KMS-11 (cell line): ENCODE measurements around the gene OSGEPL1.

Experiments
- H2AFZ ChIP-seq: fragments of 200-600 bp; sonication (generic); 2 replicates; pipeline ENCODE4 v1.6.1; 2016; ENCODE audit warnings: antibody characterized with exemption, mixed run types, low read depth
- H3K27ac ChIP-seq: fragments of 200-600 bp; sonication (generic); 2 replicates; pipeline ENCODE4 v1.6.1; 2016; ENCODE audit warnings: mild to moderate bottlenecking, mixed run types
- H3K27me3 ChIP-seq: fragments of 200-600 bp; sonication (generic); 2 replicates; pipeline ENCODE4 v1.6.1; 2017; ENCODE audit warnings: mild to moderate bottlenecking, low read depth, mixed run types, moderate library complexity; ENCODE audit not compliant: insufficient read depth
- H3K36me3 ChIP-seq: fragments of 200-600 bp; sonication (generic); 2 replicates; pipeline ENCODE4 v1.6.1; 2017; ENCODE audit warnings: mild to moderate bottlenecking, mixed run types; ENCODE audit not compliant: insufficient read depth
- H3K4me1 ChIP-seq: fragments of 200-600 bp; sonication (generic); 2 replicates; pipeline ENCODE4 v1.6.1; 2016; ENCODE audit warnings: mild to moderate bottlenecking, low read depth, mixed run types; ENCODE audit not compliant: poor library complexity, severe bottlenecking
- H3K4me2 ChIP-seq: fragments of 200-600 bp; sonication (generic); 2 replicates; pipeline ENCODE4 v1.7.0; 2016; ENCODE audit warnings: mild to moderate bottlenecking, mixed run types
- H3K4me3 ChIP-seq: fragments of 200-600 bp; sonication (generic); IDR thresholded peaks from 2 replicates; pipeline ENCODE4 v1.6.1; 2017; ENCODE audit warnings: low read depth, low read length, mixed read lengths; ENCODE audit not compliant: insufficient read depth
- H3K79me2 ChIP-seq: fragments of 200-600 bp; sonication (generic); 2 replicates; pipeline ENCODE4 v1.6.1; 2016; ENCODE audit warnings: low read depth, mixed run types; ENCODE audit not compliant: insufficient read depth
- H3K9ac ChIP-seq: fragments of 200-600 bp; sonication (generic); 2 replicates; pipeline ENCODE4 v1.6.1; 2016; ENCODE audit warnings: mild to moderate bottlenecking, mixed run types
- H4K20me1 ChIP-seq: fragments of 200-600 bp; sonication (generic); 2 replicates; pipeline ENCODE4 v1.6.1; 2016; ENCODE audit warnings: mild to moderate bottlenecking, mixed run types; ENCODE audit not compliant: insufficient read depth
- CTCF ChIP-seq: fragments of 200-600 bp; sonication (generic); conservative IDR thresholded peaks from 2 replicates; pipeline ENCODE4 v1.6.1; 2017; ENCODE audit warnings: low read depth, mild to moderate bottlenecking, antibody characterized with exemption, low read length, moderate library complexity, mixed read lengths

OSGEPL1 gene

GRCh38 chr2:189791338-189792042 lies 28.9 kb upstream of the OSGEPL1 start:
- no peak for TF ChIP-seq CTCF
- Histone ChIP-seq H3K4me1 (peaks cover 17% of the 10 kb centered on the region), H3K4me3 (peak overlapping the region; percentile 65), H4K20me1 (no peaks in the 10 kb centered on the region), H3K36me3 (peaks cover 9% of the 10 kb centered on the region; the same call in 1 of the 2 replicates), H3K79me2 (peaks cover 18% of the 10 kb centered on the region; the same call in 1 of the 2 replicates), H3K4me2 (peak overlapping the region; percentile 48), H3K9ac (peak overlapping the region; percentile 25; the same call in 1 of the 2 replicates), H3K27me3 (no peaks in the 10 kb centered on the region), H3K27ac (peak overlapping the region; percentile 56), H2AFZ (peak overlapping the region; percentile 11; the same call in 1 of the 2 replicates)

GRCh38 chr2:189783927-189784867 lies 21.6 kb upstream of the OSGEPL1 start, which contains the start of the genes ORMDL1 and PMS1:
ORMDL1 (minus strand) TSS chr2:189784339; CDS start chr2:189782595, 1,744 bp downstream.
PMS1 (plus strand) TSS chr2:189784450; CDS start chr2:189791810, 7,360 bp downstream.
- H3K4me3 ChIP-seq, result peak within 1 kb of the TSS; percentile 88
- no peaks in the 10 kb centered on the region for H3K27me3 ChIP-seq
- H3K4me1 ChIP-seq, result peaks cover 30% of the 10 kb centered on the region
- peak within 1 kb of the TSS; percentile 98 for H3K4me2 ChIP-seq
- peaks cover 58% of the 10 kb centered on the region for H3K79me2 ChIP-seq
- TF ChIP-seq CTCF, result no peak
- no peaks in the 10 kb centered on the region; the same call in 1 of the 2 replicates for H3K36me3 ChIP-seq
- peak within 1 kb of the TSS; percentile 83 for H2AFZ ChIP-seq
- H4K20me1 ChIP-seq, result no peaks in the 10 kb centered on the region
- H3K9ac ChIP-seq, result peak within 1 kb of the TSS; percentile 79
- H3K27ac ChIP-seq, result peak within 1 kb of the TSS; percentile 66

- Histone ChIP-seq H3K36me3 (no peaks in the 10 kb centered on the region; the same call in 1 of the 2 replicates), H3K9ac (peak overlapping the region; percentile 79; the same call in 1 of the 2 replicates), H4K20me1 (no peaks in the 10 kb centered on the region), H2AFZ (peak overlapping the region; percentile 83), H3K4me3 (peak overlapping the region; percentile 62), H3K27ac (peak overlapping the region; percentile 66), H3K4me2 (peak overlapping the region; percentile 98), H3K4me1 (peaks cover 30% of the 10 kb centered on the region), H3K27me3 (no peaks in the 10 kb centered on the region), H3K79me2 (peaks cover 57% of the 10 kb centered on the region)
- no peak for TF ChIP-seq CTCF
Measured at GRCh38 chr2:189783451-189783926, 20.9 kb upstream of the OSGEPL1 start.

- no peak for TF ChIP-seq CTCF
- no peaks in the 10 kb centered on the region; the same call in 1 of the 2 replicates for H3K36me3 ChIP-seq
- H3K79me2 ChIP-seq, result peaks cover 57% of the 10 kb centered on the region
Measured at GRCh38 chr2:189782221-189782671, 19.7 kb upstream of the OSGEPL1 start.

More at GRCh38 chr2:189782221-189782671, 19.7 kb upstream of the OSGEPL1 start:
- no peaks in the 10 kb centered on the region for H3K27me3 ChIP-seq
- peak overlapping the region; percentile 66; the same call in 1 of the 2 replicates for H3K27ac ChIP-seq
- no peaks in the 10 kb centered on the region for H4K20me1 ChIP-seq
- peak overlapping the region; percentile 98 for H3K4me2 ChIP-seq
- H3K9ac ChIP-seq, result no peak overlapping the region
- peaks cover 30% of the 10 kb centered on the region for H3K4me1 ChIP-seq
- H3K4me3 ChIP-seq, result no peak overlapping the region
- H2AFZ ChIP-seq, result no peak overlapping the region
